ENCODE results near the gene MMP28. TPM values are rescaled to one million over a fixed set of nuclear protein-coding genes. Genes with fewer than 3 reads are reported as not detected.
"Not testable (repeated sequence)": the region's sequence is repeated elsewhere in the genome, so short reads cannot be mapped to it uniquely, and the experiment has no call there.

The MMP28 gene
- polyA plus RNA-seq, 3 donors, result 3.3 to 32.2 (median 18.7) TPM

DNA sequence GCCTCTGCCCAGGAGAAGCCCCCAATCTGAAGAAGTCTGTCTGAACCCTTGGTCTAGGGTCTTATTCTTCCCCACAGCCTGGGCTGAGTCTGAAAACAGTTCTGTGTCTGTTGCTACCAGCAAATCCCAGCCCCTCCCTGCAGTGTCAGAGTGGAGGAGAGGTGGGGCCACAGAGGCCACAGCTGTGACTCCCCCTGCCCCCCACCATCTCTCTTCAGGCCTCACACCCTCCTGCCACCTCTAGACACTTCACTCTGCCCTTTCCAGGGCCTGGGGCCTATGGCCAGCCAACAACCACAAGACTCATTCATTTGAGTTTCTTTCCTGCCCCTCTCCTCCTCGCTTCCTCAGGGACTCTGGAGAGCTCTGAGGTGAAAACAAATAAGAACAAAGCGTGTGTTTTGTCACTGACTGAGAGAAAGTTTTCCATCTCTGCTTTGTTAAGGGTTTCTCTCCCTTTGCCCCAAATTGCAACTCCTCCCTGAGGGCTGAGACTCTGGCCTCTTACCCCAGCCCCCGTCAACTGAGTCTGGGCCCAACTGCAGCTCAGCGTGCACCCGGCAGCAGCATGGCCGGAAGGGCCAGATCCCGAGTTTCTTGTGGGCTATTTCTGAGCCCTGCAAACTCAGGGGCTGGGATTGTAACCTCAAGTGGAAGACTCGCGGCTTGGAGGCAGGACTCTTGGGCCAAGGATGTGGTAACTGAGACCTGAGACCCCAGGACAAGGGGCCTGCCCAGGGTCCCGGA lies 21.6 kb downstream of the MMP28 start:
- no peak overlapping the region for H3K27ac ChIP-seq (ENCODE audit: low read depth, low read length)
- WGBS, 3 donors, result 49 to 73% (median 57%) methylated on average over 10 of the region's 10 CpGs

DNA sequence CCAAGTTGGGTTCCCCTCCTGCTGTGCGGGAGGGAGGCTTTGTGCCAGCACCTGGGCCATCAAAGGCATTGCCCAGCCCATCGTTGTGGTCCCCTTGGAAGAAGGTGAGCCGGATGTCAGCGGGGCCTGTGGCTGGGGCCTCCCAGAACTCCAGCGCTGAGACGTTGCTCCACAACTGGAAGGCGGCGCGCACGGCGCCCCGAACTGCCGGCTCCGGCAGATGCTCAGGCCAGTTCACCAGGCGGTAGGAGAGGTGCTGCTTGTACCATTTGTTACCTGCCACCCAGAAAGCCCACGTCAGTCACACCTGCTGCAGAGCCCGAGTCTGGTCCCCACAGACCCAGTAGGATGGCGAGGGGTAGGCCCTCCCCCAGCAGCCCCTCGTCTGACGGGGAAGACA lies 22.3 kb downstream of the MMP28 start:
- no peak overlapping the region for H3K27ac ChIP-seq (ENCODE audit: low read depth, low read length)
- WGBS, 3 donors, result 79 to 84% (median 81%) methylated on average over 20 of the region's 20 CpGs

DNA sequence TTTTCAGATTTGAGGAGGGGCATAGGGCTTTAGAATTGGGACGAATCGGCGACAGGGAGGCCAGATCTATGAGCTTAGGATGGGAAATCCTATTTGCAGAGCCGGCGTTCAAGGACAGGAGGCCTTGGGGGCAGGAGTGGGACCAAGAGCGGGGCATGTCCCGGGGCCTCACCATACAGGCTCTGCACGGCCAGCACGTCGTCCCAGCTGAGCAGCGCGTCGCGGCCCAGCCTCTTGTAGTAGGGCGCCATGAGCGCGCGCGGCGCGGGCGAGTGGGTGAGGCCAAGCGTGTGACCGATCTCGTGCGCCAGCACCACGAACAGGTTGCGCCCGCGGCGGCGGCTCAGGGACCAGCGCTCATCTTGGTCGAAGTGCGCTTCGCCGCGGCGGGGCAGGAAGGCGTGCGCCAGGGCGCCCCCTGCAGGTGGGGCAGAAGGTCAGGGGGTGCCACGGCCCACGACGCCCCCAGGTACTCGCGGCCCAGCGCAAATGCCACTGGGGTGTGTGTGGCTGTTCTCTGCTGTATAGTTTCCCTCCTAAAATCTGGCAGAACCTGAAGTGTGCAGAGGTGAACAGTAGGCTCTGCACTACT lies 25.4 kb downstream of the MMP28 start:
- 90 to 96% (median 95%) methylated on average over 48 of the region's 48 CpGs for WGBS, 3 donors
- no peak overlapping the region for H3K27ac ChIP-seq (ENCODE audit: low read depth, low read length)

DNA sequence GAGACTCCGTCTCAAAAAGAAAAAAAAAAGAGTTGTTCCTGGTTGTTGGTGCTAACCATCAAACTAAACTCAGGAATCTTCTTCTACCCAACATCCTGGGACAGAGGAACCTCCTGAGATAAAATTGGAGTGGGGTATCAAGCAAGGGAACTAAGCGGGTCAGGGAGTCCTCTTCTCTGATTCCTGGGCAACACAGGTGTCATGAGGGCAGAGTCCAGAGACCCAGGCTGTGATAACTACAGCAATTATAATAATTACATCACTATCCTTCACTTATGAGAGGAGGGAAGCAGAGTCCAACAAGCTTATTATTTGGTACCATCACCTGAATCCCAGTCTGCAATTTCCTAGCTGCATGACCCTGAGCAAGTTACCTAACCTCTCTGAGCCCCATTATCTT lies 26.6 kb downstream of the MMP28 start:
- no peak overlapping the region for H3K27ac ChIP-seq (ENCODE audit: low read depth, low read length)
- WGBS, 3 donors, result 82 to 94% (median 90%) methylated on average over 2 of the region's 2 CpGs

DNA sequence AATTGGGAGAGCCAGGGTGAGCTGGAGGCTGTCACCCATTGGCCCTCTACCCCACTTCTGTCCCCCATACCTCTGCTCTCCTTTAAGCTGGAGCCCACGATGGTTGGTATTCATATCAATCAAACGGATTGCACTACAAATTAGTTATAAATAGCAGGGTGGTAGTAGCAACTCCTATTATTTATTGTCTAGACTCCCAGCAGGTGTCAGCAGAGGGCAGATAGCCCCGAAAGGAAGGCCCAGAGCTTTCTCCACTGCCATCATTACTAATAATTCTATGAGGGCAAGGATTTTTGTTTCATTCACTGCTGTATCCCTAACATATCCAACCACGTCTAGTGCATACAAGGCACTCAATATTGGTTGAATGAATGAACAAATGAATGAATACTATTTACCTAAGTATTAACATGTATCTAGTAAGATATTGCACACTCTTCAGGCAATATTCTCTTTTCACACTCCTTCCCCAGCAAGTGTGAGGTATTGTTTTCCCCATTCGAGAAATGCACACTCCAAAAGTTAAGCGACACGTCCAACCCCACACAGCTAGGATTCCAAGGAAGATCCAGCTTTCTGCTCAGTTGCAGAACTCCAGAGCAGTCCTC lies 28.4 kb downstream of the MMP28 start:
- no peak overlapping the region for H3K27ac ChIP-seq (ENCODE audit: low read depth, low read length)
- 40 to 47% (median 40%) methylated on average over 7 of the region's 7 CpGs for WGBS, 3 donors

DNA sequence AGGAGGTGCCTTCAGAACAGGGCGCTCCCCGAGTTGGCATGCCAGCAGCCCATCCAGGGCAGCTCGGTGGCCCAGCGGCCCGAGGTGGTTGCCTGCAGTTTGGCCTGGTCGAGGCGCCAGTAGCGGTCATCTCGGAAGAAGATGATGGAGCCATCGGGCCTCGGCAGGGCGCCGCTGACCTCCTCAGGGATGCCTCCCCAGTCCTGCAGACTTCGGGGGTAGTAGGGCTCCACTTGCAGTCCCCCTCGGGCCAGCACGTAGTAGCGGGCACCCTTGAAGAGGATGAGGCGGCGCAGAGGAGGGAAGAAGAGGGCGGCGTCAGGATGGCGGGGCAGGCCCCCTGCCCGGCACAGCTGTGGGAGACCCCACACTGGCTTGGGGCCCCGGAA lies 29.0 kb downstream of the MMP28 start:
- WGBS, 3 donors, result 86 to 93% (median 93%) methylated on average over 24 of the region's 24 CpGs
- H3K27ac ChIP-seq (ENCODE audit: low read depth, low read length), result no peak overlapping the region

DNA sequence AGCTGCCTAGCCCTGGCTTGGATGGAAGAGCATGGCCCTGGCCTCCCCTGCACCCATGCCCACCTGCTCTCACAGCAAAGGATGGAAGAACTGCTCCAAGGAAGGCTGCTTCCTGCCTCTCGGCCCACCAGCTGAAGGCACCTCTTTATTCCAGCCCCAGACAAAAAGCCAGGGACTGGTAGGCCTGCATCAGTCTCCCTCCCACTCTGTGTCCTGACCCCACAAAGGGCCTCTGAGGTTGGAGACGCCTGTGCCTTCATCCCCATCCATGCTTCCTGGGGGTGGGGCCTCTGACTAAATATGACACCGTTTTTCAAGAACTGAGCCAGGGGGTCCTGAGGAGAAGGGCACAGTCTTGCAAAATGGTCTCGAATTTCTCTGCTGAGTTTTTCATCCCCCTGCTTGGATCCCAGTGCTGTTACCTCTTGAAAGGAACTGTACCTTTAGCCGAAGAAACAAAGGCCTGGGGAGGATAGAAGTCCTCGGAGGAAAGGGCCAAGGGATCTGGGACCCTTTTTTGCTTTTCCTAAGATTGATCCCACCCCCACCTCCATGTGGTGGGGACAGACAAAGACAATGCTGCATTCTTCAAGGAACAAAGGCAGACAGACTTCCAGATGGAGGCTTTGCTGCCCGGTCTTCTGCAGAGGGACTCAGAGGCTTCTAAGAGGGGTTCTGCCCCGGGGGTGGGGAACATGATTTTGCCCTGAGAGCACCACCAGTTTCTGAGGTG lies 29.5 kb downstream of the MMP28 start:
- no peak overlapping the region for H3K27ac ChIP-seq (ENCODE audit: low read depth, low read length)
- 80 to 85% (median 81%) methylated on average over 8 of the region's 8 CpGs for WGBS, 3 donors

DNA sequence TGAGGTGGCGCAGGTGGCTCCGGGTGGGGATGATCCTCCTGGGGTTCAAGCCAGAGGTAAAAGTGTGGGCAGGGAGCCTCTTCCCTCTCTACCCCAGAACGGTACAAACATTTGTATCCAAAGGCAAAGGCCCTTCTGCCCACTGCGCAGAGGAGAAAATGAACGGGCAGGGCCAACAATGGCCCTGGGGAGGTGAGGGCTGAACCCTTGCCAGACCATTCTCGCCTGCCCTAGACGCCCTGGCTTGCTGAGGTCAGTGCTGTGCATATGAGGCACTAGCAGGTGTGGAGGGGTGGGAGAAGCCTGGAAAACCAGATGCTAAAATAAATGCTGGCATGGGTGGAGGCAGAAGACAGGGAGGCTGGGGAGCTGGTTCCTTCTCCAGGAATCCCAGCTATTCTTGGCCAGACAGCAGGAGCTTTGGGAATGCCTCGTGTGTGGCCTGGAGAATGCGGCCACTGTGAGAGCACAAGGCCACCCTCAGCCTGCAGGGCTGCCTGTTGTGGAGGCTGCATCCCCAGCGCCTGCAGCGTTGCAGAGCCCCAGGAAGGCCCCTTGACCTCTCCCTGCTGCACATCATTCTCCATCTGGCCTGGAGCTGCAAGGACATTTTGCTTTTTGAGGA lies 30.2 kb downstream of the MMP28 start:
- H3K27ac ChIP-seq (ENCODE audit: low read depth, low read length), result no peak overlapping the region
- 65 to 81% (median 68%) methylated on average over 11 of the region's 11 CpGs for WGBS, 3 donors

DNA sequence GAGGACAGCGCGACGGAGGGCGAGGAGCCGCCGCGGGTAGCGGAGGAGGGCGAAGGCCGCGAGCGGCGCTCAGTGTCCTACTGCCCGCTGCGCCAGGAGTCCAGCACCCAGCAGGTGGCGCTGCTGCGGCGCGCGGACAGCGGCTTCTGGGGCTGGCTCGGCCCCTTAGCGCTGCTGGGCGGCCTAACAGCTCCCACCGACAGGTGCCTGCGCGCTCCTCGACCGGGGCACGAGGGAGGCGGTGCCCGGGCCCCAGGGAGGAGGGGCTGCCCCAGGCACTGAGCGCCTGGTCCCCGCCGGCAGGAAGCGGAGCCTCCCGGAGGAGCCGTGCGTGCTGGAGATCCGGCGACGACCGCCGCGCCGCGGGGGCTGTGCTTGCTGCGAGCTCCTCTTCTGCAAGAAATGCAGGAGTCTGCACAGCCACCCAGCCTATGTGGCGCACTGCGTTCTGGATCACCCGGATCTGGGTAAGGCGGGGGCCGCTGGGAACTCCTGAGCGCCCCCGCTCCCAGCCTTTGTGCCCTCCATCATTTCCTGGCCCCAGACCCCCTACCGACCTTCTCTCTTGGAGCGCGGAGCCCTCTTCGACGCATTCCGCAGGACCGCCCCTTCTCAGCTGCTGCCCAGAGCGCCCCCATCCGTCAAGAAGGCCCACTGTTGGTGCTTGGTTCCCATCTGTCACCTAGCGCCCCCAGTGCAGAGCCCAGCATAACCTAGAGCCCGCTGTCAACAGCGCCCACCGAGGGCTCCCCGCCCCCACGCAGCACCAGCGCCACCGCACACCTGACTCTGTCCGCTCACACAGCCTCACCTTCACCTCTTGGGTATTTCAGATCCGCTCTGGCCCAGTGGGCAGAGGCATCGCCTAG lies 31.1 kb downstream of the MMP28 start:
- WGBS, 3 donors, result 4 to 5% (median 4%) methylated on average over 56 to 75 of the region's 75 CpGs
- no peak overlapping the region for H3K27ac ChIP-seq (ENCODE audit: low read depth, low read length)

DNA sequence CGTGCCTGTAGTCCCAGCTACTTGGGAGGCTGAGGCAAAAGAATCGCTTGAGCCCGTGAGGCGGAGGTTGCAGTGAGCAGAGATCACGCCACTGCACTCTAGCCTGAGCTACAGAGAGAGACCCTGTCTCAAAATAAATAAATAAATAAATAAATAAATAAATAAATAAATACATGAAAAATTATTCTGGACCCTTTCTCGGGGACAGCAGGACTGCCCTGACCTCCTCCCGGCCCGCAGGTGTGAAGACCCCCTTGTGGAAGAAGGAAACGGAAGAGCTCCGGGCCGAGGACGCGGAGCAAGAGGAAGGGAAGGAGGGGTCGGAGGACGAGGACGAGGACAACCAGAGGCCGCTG lies 31.7 kb downstream of the MMP28 start:
- no peak overlapping the region for H3K27ac ChIP-seq (ENCODE audit: low read depth, low read length)
- 32 to 37% (median 33%) methylated on average over 15 to 17 of the region's 17 CpGs for WGBS, 3 donors

DNA sequence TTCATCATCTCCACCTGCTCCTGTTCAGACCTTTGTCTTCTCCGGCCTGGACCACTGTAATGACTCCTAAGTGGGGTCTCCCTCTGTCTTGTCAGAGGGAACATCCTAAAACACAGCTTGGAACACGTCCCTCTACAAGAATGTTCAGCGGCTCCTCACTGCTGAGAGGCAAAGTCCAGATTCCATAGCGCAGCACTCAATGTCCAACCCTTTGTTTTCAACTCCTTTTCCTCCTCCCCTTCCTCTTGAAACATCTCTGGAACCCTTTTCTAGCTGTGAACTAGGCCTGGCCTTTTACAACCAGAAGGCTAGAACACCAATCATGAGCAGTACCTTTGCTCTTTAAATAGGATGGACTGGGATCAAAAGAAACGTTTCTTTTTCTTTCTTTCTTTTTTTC lies 33.8 kb downstream of the MMP28 start:
- WGBS, 3 donors, result 80 to 85% (median 84%) methylated on average over 5 of the region's 5 CpGs
- H3K27ac ChIP-seq (ENCODE audit: low read depth, low read length), result no peak overlapping the region

DNA sequence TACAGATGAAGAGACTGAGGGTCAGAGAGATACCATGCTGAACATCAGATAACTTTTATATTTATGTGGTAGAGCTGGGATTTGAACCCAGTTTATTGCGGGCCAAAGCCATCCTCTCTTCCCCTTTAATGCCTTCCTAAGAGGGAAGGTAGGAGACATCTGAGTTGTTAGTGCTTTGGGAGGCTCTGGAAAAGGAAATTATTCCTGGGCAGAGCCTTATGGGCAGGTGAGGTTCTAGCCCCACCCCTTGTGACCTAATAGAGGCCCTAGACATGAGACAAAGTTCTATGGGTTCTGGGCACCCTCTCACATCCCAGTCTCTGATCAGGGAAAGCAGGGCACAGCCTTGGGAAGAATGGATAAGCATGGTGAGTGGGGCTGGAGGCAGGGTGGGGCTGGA lies 34.9 kb downstream of the MMP28 start, which contains the start of gene C17orf50:
TSS of gene C17orf50 (plus strand) at position 301 of the 400 bp plus-strand sequence. CDS start at position 356, 55 bp downstream.
- WGBS, 3 donors, result 57 to 96% (median 92%) methylated on average over 1 of the region's 1 CpG
- H3K27ac ChIP-seq (ENCODE audit: low read depth, low read length), result no peak within 1 kb of the TSS

DNA sequence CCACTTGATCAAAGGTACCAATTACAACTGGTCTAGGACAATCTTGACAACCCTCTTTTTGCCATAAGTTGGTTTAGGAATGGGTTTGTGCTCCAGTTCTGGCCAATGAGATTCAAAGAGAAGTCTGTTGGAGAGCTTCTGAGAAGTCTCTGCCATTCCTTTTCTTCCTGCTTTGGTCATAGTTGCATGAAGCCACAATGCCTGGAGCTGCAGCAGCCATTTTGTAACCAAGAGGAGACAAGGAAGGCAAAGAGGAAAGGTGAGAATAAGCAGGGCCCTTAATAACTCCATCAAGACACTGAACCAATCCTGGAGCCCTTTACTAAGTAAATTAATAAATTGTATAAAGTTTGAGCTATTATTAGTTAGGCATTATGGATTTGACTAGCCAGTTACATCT lies 38.2 kb downstream of the MMP28 start:
- no peak overlapping the region for H3K27ac ChIP-seq (ENCODE audit: low read depth, low read length)

DNA sequence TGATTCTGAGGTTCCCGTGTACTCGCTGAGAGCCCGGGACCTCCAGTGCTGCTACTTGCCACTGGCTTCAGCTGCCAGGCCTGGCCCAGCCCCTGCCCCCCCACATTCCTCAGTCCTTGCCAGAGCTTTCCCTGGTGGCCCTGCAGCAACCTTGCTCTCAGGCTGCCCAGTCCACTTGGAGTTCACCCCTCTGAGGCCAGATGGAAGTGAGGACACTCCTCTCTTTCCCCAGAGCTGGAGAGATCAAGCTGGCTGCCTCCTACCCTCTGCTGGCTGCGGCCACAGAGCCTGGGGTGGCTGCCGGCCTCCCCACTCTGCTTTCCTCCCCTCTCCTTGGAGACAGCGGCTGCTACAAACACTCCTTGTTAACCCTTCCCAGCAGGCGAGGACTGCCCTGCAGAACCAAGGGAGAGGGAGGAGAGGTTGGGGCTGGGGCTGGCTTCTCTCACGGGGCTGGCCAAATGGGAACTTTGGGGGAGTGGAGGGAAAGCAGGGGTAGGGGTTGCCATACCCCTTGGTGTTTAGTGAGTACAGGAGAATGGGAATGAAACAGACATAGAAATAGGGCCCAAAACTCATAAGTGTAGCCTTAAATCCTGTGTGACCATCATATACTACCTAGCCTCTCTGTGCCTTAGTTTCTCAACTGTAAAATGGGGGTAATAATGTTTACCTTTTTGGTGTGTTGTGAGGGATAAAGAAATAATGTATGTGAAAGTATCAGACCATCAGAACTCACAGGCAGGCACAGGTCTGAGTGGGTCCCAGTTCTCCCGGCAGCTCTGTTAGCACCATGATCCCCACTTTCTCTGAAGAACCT lies 42.3 kb downstream of the MMP28 start, which contains the start of gene GAS2L2:
TSS of gene GAS2L2 (minus strand) at position 295 of the 820 bp plus-strand sequence. CDS start 389 bp downstream, outside the sequence.
- H3K27ac ChIP-seq (ENCODE audit: low read depth, low read length), result no peak within 1 kb of the TSS
- WGBS, 3 donors, result 40 to 44% (median 43%) methylated on average over 9 of the region's 9 CpGs

DNA sequence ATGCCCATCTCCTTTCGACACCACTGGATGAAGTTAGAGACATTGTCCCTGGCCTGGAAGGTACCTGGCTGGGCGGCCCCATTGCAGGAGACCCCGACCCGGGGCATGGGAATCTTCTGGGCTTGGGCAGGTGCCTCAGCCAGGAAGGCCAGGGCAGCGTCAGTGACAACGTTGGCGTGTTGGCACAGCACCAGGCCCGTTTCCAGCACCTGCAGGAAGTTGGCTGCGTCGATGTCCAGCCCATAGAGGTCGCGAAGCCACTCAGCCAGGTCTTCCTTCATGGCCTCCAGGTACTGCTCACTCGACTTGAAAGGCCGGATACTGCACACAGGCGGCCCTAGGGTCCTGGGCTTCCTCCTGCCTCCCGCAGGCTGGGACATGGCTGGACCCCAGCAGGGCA lies 43.0 kb downstream of the MMP28 start:
- H3K27ac ChIP-seq (ENCODE audit: low read depth, low read length), result no peak overlapping the region
- 35 to 42% (median 40%) methylated on average over 16 of the region's 16 CpGs for WGBS, 3 donors

DNA sequence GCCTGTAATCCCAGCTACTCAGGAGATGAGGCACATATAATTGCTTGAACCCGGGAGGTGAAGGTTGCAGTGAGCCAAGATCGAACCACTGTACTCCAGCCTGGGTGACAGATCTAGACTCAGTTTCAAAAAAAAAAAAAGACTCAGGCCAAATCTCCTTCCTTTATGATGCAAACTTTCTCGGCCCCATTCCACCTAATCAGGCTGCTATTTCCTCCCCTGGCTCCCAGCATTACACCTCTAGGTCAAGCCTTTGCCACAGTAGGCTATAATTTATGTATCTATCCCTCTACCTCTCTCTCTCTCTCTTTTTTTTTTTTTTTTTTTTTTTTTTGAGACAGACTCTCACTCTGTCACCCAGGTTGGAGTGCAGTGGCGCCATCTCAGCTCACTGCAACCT lies 43.9 kb downstream of the MMP28 start:
- 64 to 87% (median 66%) methylated on average over 4 of the region's 4 CpGs for WGBS, 3 donors
- not testable (repeated sequence) for H3K27ac ChIP-seq (ENCODE audit: low read depth, low read length)
